Measurements from ENCODE around the gene IL6R.

- TF ChIP-seq, protein P1, sequence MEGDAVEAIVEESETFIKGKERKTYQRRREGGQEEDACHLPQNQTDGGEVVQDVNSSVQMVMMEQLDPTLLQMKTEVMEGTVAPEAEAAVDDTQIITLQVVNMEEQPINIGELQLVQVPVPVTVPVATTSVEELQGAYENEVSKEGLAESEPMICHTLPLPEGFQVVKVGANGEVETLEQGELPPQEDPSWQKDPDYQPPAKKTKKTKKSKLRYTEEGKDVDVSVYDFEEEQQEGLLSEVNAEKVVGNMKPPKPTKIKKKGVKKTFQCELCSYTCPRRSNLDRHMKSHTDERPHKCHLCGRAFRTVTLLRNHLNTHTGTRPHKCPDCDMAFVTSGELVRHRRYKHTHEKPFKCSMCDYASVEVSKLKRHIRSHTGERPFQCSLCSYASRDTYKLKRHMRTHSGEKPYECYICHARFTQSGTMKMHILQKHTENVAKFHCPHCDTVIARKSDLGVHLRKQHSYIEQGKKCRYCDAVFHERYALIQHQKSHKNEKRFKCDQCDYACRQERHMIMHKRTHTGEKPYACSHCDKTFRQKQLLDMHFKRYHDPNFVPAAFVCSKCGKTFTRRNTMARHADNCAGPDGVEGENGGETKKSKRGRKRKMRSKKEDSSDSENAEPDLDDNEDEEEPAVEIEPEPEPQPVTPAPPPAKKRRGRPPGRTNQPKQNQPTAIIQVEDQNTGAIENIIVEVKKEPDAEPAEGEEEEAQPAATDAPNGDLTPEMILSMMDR (IDR thresholded peaks at IDR 0.05; ENCODE audit: low read length), result no peak
- TF ChIP-seq EZH2 (optimal IDR thresholded peaks at IDR 0.05; ENCODE audit: low read depth, low read length) (no peak), EZH2phosphoT487 (IDR thresholded peaks at IDR 0.05; ENCODE audit: low read length) (no peak)
These were observed 41.6 kb downstream of the IL6R start for GRCh38 chr1:154446789-154447188.

Measured in MM.1S (cell line).